HG03575 (cell line): ENCODE data around the gene SLC35F1.

ENCODE experiments used
- ATAC-seq: cut with Tn5 transposase; IDR thresholded peaks from one replicate; pipeline ENCODE4 v1.9.1; 2021; ENCODE audit not compliant: unreplicated experiment, insufficient number of reproducible peaks, low FRiP score; ENCODE audit errors: extremely low read depth

Gene SLC35F1

GRCh38 chr6:118216751-118217150 is 309.7 kb downstream of the SLC35F1 start:
- no peak for ATAC-seq

GRCh38 chr6:118218156-118218555 is 311.1 kb downstream of the SLC35F1 start:
- no peak for ATAC-seq

GRCh38 chr6:118220429-118221128 is 313.5 kb downstream of the SLC35F1 start:
- no peak for ATAC-seq

- ATAC-seq = no peak
Measured at GRCh38 chr6:118223316-118223715, 316.3 kb downstream of the SLC35F1 start.

GRCh38 chr6:118228886-118229285 is 321.8 kb downstream of the SLC35F1 start:
- no peak for ATAC-seq

GRCh38 chr6:118240878-118241528 is 333.9 kb downstream of the SLC35F1 start:
- ATAC-seq = peak; percentile 68

GRCh38 chr6:118246406-118246805 is 339.3 kb downstream of the SLC35F1 start:
- ATAC-seq = no peak

GRCh38 chr6:118248171-118248570 is 341.1 kb downstream of the SLC35F1 start:
- ATAC-seq = no peak

GRCh38 chr6:118249680-118250079 is 342.6 kb downstream of the SLC35F1 start:
- ATAC-seq = no peak

- ATAC-seq = no peak
Measured at GRCh38 chr6:118252474-118252873, 345.4 kb downstream of the SLC35F1 start.

- ATAC-seq = no peak
Measured at GRCh38 chr6:118253741-118254140, 346.7 kb downstream of the SLC35F1 start.

- ATAC-seq = no peak
Measured at GRCh38 chr6:118260833-118261232, 353.8 kb downstream of the SLC35F1 start.

- ATAC-seq = no peak
Measured at GRCh38 chr6:118263921-118264486, 356.9 kb downstream of the SLC35F1 start.

GRCh38 chr6:118269659-118270058 is 362.6 kb downstream of the SLC35F1 start:
- no peak for ATAC-seq

- ATAC-seq = no peak
Measured at GRCh38 chr6:118277631-118278030, 370.6 kb downstream of the SLC35F1 start.

- peak; percentile 92 for ATAC-seq
Measured at GRCh38 chr6:118280210-118280609, 373.1 kb downstream of the SLC35F1 start.

GRCh38 chr6:118281291-118281690 is 374.2 kb downstream of the SLC35F1 start:
- ATAC-seq = no peak

GRCh38 chr6:118283766-118284165 is 376.7 kb downstream of the SLC35F1 start:
- ATAC-seq = no peak

- no peak for ATAC-seq
Measured at GRCh38 chr6:118284736-118285360, 377.8 kb downstream of the SLC35F1 start.

GRCh38 chr6:118285791-118286190 is 378.7 kb downstream of the SLC35F1 start:
- no peak for ATAC-seq
